Bone marrow (tissue), 2 donors: ENCODE measurements around the gene PROC.

ENCODE experiments used
- DNase-seq, 2 donors: peaks; one replicate each; lab custom pipeline; 2025; lab: John Stamatoyannopoulos, UW

The PROC gene

DNA sequence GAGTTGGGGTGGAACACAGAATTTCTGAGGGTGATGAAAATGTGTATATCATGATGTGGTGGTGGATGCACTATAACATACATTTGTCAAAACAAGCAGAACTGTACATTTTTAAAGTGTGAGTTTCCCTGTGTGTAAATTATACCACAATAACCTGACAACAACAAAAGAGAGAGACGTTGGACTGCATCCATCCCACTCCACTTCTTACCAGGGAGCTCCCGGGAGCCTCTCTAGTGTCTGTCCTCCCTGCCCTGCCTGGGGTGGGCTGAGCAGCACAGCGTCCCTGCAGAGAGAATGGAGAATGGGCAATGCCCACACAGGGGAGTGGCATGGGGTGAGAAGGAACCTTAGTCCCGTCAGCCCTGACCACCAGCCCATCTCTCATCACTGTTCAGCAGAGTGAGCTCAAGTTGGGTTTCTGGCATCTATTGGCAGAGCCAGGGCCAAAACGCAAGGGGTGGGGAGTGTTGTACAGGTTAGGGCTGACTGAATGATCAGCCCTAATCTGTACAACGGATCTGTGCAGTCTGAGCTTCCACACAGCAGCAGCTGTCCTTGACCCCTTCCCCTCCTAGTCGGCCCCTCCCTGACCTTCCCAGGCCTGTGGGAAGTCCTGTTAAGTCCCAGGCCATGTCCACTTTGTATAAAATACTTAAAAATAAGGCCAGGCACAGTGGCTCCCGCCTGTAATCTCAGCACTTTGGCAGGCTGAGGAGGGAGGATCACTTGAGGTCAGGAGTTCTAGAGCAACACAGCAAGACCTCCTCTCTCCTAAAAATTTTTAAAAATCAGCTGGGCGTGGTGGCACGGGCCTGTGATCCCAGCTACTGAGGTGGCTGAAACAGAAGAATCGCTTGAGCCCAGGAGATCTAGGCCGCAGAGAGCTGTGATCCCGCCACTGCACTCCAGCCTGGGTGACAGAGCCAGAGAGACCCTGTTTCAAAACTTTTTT, 3.3 kb upstream of the PROC start:
- no peak for DNase-seq

DNA sequence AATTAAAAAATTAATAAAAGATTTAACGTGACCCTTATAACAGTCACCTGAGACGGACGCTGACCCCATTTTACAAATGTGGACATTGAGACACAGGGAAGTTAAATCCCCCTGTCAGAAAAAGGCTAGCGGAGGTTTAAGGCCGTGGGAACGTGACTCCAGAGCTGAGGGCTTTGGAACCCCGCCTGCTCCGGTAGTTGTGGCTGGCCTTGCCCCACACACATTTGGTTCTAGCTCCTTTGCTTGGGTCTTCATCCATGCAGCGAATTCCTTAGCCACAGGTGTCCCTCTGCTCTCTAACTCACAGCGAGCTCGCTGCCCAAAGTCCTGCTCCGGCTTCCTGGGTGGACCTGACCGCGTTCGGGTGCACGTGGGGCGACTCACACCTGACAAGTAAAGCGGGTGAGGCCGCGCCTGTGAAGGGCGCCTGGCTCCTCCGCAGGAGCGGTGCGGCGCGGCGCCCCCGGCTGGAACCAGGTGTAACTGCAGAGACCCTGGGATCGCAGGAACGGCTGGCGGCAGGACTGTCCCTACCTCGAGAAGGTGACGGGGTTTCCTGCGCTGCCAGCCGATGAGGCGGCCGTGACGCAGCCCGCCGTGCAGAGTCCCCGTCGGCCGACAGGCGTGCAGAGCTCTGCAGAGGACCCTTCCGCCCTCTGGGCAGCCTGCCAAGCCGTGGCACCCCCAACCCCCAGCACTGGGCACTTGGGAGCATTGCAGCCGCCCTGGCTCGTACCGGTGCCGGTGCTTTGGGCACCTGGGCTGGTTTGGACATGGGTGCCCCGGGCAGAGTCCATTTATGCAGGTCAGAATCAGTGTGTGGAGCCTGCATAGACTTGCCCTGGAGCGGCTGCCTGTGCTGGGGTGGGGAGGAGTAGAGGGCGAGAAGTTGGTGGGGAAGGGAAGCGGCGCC, 2.4 kb upstream of the PROC start:
- peak in 1 of 2 donors; percentile 49 for DNase-seq

DNA sequence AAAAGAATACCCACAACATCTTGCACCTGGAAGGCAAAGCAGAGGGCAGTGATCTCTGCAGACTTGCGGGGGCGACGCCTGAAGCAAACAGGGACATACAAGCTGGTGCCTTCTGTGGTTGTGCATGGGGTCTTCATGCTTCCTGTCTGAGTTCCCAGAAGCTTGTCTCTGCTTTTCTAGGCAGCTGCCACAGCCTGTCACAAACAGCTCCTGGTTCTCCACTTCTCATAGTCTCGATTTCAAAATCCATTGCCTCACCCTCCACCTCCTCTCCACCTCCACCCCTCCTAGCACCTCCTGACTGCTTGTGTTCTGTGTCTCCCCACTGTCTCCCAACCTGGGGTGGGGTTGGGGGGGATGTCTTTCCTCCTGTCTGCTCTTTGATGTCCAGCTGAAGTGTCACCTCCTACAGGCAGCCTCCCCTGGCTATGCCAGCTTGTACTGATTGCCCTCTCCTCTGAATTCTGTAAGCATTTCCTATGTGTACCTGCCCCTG, 1.7 kb upstream of the PROC start:
- DNase-seq, result peak in 1 of 2 donors; percentile 64

DNA sequence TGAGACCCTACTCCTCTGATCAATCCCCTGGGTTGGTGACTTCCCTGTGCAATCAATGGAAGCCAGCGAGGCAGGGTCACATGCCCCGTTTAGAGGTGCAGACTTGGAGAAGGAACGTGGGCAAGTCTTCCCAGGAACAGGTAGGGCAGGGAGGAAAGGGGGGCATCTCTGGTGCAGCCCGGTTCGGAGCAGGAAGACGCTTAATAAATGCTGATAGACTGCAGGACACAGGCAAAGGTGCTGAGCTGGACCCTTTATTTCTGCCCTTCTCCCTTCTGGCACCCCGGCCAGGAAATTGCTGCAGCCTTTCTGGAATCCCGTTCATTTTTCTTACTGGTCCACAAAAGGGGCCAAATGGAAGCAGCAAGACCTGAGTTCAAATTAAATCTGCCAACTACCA, 821 bp upstream of the PROC start:
- DNase-seq, result no peak

DNA sequence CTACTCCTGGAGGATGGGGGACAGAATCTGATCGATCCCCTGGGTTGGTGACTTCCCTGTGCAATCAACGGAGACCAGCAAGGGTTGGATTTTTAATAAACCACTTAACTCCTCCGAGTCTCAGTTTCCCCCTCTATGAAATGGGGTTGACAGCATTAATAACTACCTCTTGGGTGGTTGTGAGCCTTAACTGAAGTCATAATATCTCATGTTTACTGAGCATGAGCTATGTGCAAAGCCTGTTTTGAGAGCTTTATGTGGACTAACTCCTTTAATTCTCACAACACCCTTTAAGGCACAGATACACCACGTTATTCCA, 844 bp downstream of the PROC start:
- DNase-seq, result no peak

DNA sequence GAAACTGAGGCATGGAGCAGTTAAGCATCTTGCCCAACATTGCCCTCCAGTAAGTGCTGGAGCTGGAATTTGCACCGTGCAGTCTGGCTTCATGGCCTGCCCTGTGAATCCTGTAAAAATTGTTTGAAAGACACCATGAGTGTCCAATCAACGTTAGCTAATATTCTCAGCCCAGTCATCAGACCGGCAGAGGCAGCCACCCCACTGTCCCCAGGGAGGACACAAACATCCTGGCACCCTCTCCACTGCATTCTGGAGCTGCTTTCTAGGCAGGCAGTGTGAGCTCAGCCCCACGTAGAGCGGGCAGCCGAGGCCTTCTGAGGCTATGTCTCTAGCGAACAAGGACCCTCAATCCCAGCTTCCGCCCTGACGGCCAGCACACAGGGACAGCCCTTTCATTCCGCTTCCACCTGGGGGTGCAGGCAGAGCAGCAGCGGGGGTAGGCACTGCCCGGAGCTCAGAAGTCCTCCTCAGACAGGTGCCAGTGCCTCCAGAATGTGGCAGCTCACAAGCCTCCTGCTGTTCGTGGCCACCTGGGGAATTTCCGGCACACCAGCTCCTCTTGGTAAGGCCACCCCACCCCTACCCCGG, 1.3 kb downstream of the PROC start:
- DNase-seq, result no peak

DNA sequence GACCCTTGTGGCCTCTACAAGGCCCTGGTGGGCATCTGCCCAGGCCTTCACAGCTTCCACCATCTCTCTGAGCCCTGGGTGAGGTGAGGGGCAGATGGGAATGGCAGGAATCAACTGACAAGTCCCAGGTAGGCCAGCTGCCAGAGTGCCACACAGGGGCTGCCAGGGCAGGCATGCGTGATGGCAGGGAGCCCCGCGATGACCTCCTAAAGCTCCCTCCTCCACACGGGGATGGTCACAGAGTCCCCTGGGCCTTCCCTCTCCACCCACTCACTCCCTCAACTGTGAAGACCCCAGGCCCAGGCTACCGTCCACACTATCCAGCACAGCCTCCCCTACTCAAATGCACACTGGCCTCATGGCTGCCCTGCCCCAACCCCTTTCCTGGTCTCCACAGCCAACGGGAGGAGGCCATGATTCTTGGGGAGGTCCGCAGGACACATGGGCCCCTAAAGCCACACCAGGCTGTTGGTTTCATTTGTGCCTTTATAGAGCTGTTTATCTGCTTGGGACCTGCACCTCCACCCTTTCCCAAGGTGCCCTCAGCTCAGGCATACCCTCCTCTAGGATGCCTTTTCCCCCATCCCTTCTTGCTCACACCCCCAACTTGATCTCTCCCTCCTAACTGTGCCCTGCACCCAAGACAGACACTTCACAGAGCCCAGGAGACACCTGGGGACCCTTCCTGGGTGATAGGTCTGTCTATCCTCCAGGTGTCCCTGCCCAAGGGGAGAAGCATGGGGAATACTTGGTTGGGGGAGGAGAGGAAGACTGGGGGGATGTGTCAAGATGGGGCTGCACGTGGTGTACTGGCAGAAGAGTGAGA, 2.0 kb downstream of the PROC start:
- no peak for DNase-seq

DNA sequence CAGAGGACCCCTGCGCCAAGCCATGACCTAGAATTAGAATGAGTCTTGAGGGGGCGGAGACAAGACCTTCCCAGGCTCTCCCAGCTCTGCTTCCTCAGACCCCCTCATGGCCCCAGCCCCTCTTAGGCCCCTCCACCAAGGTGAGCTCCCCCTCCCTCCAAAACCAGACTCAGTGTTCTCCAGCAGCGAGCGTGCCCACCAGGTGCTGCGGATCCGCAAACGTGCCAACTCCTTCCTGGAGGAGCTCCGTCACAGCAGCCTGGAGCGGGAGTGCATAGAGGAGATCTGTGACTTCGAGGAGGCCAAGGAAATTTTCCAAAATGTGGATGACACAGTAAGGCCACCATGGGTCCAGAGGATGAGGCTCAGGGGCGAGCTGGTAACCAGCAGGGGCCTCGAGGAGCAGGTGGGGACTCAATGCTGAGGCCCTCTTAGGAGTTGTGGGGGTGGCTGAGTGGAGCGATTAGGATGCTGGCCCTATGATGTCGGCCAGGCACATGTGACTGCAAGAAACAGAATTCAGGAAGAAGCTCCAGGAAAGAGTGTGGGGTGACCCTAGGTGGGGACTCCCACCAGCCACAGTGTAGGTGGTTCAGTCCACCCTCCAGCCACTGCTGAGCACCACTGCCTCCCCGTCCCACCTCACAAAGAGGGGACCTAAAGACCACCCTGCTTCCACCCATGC, 3.0 kb downstream of the PROC start:
- no peak for DNase-seq

DNA sequence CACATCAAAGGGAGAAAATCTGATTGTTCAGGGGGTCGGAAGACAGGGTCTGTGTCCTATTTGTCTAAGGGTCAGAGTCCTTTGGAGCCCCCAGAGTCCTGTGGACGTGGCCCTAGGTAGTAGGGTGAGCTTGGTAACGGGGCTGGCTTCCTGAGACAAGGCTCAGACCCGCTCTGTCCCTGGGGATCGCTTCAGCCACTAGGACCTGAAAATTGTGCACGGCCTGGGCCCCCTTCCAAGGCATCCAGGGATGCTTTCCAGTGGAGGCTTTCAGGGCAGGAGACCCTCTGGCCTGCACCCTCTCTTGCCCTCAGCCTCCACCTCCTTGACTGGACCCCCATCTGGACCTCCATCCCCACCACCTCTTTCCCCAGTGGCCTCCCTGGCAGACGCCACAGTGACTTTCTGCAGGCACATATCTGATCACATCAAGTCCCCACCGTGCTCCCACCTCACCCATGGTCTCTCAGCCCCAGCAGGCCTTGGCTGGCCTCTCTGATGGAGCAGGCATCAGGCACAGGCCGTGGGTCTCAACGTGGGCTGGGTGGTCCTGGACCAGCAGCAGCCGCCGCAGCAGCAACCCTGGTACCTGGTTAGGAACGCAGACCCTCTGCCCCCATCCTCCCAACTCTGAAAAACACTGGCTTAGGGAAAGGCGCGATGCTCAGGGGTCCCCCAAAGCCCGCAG, 3.8 kb downstream of the PROC start:
- no peak for DNase-seq

DNA sequence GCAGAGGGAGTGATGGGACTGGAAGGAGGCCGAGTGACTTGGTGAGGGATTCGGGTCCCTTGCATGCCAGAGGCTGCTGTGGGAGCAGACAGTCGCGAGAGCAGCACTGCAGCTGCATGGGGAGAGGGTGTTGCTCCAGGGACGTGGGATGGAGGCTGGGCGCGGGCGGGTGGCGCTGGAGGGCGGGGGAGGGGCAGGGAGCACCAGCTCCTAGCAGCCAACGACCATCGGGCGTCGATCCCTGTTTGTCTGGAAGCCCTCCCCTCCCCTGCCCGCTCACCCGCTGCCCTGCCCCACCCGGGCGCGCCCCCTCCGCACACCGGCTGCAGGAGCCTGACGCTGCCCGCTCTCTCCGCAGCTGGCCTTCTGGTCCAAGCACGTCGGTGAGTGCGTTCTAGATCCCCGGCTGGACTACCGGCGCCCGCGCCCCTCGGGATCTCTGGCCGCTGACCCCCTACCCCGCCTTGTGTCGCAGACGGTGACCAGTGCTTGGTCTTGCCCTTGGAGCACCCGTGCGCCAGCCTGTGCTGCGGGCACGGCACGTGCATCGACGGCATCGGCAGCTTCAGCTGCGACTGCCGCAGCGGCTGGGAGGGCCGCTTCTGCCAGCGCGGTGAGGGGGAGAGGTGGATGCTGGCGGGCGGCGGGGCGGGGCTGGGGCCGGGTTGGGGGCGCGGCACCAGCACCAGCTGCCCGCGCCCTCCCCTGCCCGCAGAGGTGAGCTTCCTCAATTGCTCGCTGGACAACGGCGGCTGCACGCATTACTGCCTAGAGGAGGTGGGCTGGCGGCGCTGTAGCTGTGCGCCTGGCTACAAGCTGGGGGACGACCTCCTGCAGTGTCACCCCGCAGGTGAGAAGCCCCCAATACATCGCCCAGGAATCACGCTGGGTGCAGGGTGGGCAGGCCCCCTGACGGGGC, 4.6 kb downstream of the PROC start:
- peak in 1 of 2 donors; percentile 19 for DNase-seq

DNA sequence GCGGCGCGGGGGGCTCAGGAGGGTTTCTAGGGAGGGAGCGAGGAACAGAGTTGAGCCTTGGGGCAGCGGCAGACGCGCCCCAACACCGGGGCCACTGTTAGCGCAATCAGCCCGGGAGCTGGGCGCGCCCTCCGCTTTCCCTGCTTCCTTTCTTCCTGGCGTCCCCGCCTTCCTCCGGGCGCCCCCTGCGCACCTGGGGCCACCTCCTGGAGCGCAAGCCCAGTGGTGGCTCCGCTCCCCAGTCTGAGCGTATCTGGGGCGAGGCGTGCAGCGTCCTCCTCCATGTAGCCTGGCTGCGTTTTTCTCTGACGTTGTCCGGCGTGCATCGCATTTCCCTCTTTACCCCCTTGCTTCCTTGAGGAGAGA, 5.2 kb downstream of the PROC start:
- no peak for DNase-seq

DNA sequence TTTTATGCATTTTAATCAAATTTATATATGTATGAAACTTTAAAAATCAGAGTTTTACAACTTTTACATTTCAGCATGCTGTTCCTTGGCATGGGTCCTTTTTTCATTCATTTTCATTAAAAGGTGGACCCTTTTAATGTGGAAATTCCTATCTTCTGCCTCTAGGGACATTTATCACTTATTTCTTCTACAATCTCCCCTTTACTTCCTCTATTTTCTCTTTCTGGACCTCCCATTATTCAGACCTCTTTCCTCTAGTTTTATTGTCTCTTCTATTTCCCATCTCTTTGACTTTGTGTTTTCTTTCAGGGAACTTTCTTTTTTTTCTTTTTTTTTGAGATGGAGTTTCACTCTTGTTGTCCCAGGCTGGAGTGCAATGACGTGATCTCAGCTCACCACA, 5.7 kb downstream of the PROC start:
- DNase-seq, result peak in 1 of 2 donors; percentile 56

DNA sequence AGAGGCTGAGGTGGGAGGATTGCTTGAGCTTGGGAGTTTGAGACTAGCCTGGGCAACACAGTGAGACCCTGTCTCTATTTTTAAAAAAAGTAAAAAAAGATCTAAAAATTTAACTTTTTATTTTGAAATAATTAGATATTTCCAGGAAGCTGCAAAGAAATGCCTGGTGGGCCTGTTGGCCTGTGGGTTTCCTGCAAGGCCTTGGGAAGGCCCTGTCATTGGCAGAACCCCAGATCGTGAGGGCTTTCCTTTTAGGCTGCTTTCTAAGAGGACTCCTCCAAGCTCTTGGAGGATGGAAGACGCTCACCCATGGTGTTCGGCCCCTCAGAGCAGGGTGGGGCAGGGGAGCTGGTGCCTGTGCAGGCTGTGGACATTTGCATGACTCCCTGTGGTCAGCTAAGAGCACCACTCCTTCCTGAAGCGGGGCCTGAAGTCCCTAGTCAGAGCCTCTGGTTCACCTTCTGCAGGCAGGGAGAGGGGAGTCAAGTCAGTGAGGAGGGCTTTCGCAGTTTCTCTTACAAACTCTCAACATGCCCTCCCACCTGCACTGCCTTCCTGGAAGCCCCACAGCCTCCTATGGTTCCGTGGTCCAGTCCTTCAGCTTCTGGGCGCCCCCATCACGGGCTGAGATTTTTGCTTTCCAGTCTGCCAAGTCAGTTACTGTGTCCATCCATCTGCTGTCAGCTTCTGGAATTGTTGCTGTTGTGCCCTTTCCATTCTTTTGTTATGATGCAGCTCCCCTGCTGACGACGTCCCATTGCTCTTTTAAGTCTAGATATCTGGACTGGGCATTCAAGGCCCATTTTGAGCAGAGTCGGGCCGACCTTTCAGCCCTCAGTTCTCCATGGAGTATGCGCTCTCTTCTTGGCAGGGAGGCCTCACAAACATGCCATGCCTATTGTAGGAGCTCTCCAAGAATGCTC, 6.6 kb downstream of the PROC start:
- DNase-seq, result no peak

DNA sequence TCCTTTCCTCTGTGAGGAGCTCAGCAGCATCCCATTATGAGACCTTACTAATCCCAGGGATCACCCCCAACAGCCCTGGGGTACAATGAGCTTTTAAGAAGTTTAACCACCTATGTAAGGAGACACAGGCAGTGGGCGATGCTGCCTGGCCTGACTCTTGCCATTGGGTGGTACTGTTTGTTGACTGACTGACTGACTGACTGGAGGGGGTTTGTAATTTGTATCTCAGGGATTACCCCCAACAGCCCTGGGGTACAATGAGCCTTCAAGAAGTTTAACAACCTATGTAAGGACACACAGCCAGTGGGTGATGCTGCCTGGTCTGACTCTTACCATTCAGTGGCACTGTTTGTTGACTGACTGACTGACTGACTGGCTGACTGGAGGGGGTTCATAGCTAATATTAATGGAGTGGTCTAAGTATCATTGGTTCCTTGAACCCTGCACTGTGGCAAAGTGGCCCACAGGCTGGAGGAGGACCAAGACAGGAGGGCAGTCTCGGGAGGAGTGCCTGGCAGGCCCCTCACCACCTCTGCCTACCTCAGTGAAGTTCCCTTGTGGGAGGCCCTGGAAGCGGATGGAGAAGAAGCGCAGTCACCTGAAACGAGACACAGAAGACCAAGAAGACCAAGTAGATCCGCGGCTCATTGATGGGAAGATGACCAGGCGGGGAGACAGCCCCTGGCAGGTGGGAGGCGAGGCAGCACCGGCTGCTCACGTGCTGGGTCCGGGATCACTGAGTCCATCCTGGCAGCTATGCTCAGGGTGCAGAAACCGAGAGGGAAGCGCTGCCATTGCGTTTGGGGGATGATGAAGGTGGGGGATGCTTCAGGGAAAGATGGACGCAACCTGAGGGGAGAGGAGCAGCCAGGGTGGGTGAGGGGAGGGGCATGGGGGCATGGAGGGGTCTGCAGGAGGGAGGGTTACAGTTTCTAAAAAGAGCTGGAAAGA, 7.6 kb downstream of the PROC start:
- no peak for DNase-seq

DNA sequence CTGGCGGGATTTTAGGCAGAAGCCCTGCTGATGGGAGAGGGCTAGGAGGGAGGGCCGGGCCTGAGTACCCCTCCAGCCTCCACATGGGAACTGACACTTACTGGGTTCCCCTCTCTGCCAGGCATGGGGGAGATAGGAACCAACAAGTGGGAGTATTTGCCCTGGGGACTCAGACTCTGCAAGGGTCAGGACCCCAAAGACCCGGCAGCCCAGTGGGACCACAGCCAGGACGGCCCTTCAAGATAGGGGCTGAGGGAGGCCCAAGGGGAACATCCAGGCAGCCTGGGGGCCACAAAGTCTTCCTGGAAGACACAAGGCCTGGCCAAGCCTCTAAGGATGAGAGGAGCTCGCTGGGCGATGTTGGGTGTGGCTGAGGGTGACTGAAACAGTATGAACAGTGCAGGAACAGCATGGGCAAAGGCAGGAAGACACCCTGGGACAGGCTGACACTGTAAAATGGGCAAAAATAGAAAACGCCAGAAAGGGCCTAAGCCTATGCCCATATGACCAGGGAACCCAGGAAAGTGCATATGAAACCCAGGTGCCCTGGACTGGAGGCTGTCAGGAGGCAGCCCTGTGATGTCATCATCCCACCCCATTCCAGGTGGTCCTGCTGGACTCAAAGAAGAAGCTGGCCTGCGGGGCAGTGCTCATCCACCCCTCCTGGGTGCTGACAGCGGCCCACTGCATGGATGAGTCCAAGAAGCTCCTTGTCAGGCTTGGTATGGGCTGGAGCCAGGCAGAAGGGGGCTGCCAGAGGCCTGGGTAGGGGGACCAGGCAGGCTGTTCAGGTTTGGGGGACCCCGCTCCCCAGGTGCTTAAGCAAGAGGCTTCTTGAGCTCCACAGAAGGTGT, 8.5 kb downstream of the PROC start:
- DNase-seq, result no peak
